ENCODE results near the gene EXOC7. TPM values are rescaled to one million over a fixed set of nuclear protein-coding genes. Genes with fewer than 3 reads are reported as not detected.
A peak's percentile ranks its signal among the peaks of the same experiment; 100 is the strongest.
"Not testable (repeated sequence)": the region's sequence is repeated elsewhere in the genome, so short reads cannot be mapped to it uniquely, and the experiment has no call there.

The EXOC7 gene
- polyA plus RNA-seq, 6 donors from 2014 or later: 40.8 to 64.9 (median 54.0) TPM

GRCh38 chr17:76054112-76054476 is 49.5 kb downstream of the EXOC7 start:
- no peak overlapping the region for H3K4me3 Mint-ChIP-seq
- peaks cover 20 to 31% of the 10 kb centered on the region in 2 donors for H3K36me3 Mint-ChIP-seq
- no peaks in the 10 kb centered on the region for H3K27me3 Mint-ChIP-seq
- ATAC-seq (ENCODE audit: low read depth in 2 of 2): no peak
- H3K4me1 Mint-ChIP-seq: peaks cover 5 to 6% (median 5%) of the 10 kb centered on the region in 3 donors
- H3K27ac Mint-ChIP-seq: no peak overlapping the region
- no peak for DNase-seq
- H3K9me3 Mint-ChIP-seq: no peaks in the 10 kb centered on the region

- H3K27ac Mint-ChIP-seq: peak overlapping the region in 1 of 6 donors; percentile 33
- no peak for ATAC-seq (ENCODE audit: low read depth in 2 of 2)
- peak overlapping the region in 1 of 8 donors; percentile 29 for H3K4me3 Mint-ChIP-seq
- no peaks in the 10 kb centered on the region for H3K27me3 Mint-ChIP-seq
- H3K9me3 Mint-ChIP-seq: no peaks in the 10 kb centered on the region
- DNase-seq: no peak
- H3K36me3 Mint-ChIP-seq: peaks cover 21 to 37% of the 10 kb centered on the region in 2 donors
- peaks cover 5 to 7% (median 5%) of the 10 kb centered on the region in 3 donors for H3K4me1 Mint-ChIP-seq
Observed at GRCh38 chr17:76053246-76054111, 50.1 kb downstream of the EXOC7 start.

DNA sequence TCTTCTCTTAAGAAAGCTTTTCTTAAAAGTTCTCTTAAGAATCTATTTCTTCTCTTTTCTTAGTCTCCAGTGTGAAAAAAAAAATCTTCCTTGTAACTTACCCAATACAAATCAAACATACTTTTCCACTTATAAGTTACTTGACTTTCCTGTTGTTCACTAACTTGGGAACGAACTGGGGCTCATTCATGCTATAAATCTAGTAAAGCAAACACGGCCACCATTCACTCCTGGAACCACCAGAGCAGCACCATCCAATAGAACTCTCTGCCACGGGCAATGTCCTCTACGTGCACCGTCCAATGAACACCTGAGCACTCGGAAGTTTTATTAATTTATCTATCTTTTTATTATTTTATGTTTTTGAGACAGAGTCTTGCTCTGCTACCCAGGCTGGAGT is 52.0 kb downstream of the EXOC7 start:
- Mint-ChIP-seq H3K4me1 (peaks cover 5 to 13% (median 9%) of the 10 kb centered on the region in 3 donors), H3K4me3 (no peak overlapping the region), H3K27ac (peak overlapping the region in 2 of 6 donors; percentile 31 to 44), H3K9me3 (no peaks in the 10 kb centered on the region), H3K27me3 (no peaks in the 10 kb centered on the region), H3K36me3 (peaks cover 22 to 40% of the 10 kb centered on the region in 2 donors)
- no peak for ATAC-seq (ENCODE audit: low read depth in 2 of 2)
- no peak for DNase-seq

DNA sequence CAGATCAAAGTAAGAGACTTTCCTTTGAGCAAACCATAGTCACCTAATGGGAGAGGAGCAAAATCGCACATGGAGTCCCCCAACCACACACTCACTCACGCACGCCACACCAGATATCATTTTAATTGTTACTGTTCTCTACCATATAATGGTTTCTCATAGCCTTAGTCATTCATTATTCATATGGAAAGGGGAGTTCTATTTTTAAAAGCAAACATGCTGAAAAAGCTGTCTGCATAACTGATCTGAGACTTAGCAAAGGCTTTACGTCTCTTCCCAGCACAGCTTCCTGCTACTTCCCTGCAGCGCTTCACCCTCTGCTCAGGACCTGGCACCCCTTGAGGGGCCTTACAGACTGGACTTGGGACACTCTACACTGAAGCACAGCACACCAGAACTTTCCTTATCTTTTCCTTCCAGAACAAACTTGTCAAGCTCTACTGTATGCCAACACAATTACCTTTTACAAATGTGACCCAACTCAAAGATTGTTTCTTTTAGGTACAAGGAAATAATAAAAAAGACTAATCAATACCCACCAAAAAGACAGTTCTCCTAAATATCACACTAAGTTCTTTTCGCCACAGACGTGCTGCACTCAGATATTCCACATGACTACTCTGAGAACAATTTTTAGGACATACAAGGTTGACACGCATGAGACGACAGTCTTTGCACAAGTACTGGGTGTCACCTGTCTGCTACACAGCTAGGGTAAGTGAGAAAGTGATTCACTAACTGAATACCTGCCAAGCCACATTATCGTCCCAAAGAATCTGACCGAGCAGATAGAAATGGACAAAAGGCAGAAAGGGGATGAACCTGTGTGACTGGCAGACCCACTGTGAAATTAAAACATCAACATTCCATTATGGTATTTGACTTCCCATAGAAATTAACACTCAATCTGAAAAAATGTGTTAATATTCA is 52.8 kb downstream of the EXOC7 start:
- H3K4me3 Mint-ChIP-seq: no peak overlapping the region
- no peaks in the 10 kb centered on the region for H3K27me3 Mint-ChIP-seq
- DNase-seq (no peak), ATAC-seq (ENCODE audit: low read depth in 2 of 2) (no peak)
- no peaks in the 10 kb centered on the region for H3K9me3 Mint-ChIP-seq
- H3K4me1 Mint-ChIP-seq: peaks cover 0 to 13% (median 9%) of the 10 kb centered on the region in 3 donors
- H3K27ac Mint-ChIP-seq: peak overlapping the region in 1 of 6 donors; percentile 53
- H3K36me3 Mint-ChIP-seq: peaks cover 22 to 33% of the 10 kb centered on the region in 2 donors

GRCh38 chr17:76049836-76050537 is 53.6 kb downstream of the EXOC7 start:
- H3K27me3 Mint-ChIP-seq: no peaks in the 10 kb centered on the region
- no peaks in the 10 kb centered on the region for H3K9me3 Mint-ChIP-seq
- peak overlapping the region in 1 of 6 donors; percentile 24 for H3K27ac Mint-ChIP-seq
- peaks cover 26 to 32% of the 10 kb centered on the region in 2 donors for H3K36me3 Mint-ChIP-seq
- peaks cover 0 to 13% (median 9%) of the 10 kb centered on the region in 3 donors for H3K4me1 Mint-ChIP-seq
- H3K4me3 Mint-ChIP-seq: no peak overlapping the region
- no peak for DNase-seq
- no peak for ATAC-seq (ENCODE audit: low read depth in 2 of 2)

GRCh38 chr17:76049239-76049638 is 54.3 kb downstream of the EXOC7 start:
- no peak for DNase-seq
- H3K4me3 Mint-ChIP-seq: no peak overlapping the region
- no peaks in the 10 kb centered on the region for H3K9me3 Mint-ChIP-seq
- H3K36me3 Mint-ChIP-seq: peaks cover 29 to 32% of the 10 kb centered on the region in 2 donors
- peaks cover 0 to 13% (median 9%) of the 10 kb centered on the region in 3 donors for H3K4me1 Mint-ChIP-seq
- H3K27ac Mint-ChIP-seq: peak overlapping the region in 1 of 6 donors; percentile 38
- H3K27me3 Mint-ChIP-seq: no peaks in the 10 kb centered on the region
- no peak for ATAC-seq (ENCODE audit: low read depth in 2 of 2)

DNA sequence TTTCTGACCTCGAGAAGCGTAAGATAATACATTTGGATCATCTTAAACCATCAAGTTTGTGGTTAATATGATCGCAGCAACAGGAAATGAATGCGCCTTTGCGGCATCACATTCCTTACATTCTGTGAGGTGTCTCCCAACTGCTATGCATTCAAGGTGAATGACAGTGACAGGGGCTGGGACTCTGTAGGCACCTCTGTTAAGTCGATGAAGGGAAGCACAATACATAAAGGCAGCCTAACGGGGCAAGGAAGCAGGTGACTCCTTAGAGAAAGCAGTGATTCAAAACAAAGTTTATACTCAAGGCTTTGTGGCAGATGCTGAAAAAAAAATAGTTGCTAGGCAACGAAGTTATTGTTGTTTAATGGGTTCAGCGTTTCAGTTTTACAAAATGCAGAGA is 54.9 kb downstream of the EXOC7 start:
- H3K27me3 Mint-ChIP-seq: no peaks in the 10 kb centered on the region
- H3K9me3 Mint-ChIP-seq: no peaks in the 10 kb centered on the region
- ATAC-seq (ENCODE audit: low read depth in 2 of 2): no peak
- peaks cover 0 to 13% (median 4%) of the 10 kb centered on the region in 3 donors for H3K4me1 Mint-ChIP-seq
- peaks cover 32 to 34% of the 10 kb centered on the region in 2 donors for H3K36me3 Mint-ChIP-seq
- H3K27ac Mint-ChIP-seq: peak overlapping the region in 1 of 6 donors; percentile 38
- DNase-seq: no peak
- no peak overlapping the region for H3K4me3 Mint-ChIP-seq

DNA sequence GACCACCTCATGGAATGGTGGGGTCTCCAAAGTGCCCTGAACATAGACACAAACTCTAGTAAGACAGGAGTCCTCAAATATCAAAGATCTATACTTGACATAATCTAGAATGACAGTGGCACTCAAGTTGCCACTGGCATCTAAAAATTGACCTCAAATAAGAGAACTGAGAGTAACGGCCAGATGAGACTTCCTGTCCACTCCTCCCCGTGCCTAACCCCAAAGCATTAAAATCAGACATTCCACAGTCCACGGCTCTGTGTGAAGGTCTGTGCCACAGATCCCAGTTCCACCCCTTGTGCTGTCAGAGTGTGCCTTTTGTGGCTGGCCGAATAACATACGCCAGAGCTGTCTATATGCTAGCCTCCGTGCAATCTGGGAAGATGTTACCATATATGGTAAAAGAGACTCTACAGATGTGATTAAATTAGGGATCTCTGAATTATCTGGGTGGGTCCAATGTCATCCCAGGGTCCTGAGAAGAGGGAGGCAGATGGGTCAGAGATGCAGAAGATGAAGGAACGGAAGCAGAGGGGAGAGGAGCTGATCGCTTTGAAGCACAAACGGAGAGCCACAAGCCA is 55.5 kb downstream of the EXOC7 start:
- peak overlapping the region in 3 of 6 donors; percentile 8 to 87 (median 16) for H3K27ac Mint-ChIP-seq
- no peaks in the 10 kb centered on the region for H3K27me3 Mint-ChIP-seq
- ATAC-seq (ENCODE audit: low read depth in 2 of 2) (no peak), DNase-seq (no peak)
- peaks cover 32 to 37% of the 10 kb centered on the region in 2 donors for H3K36me3 Mint-ChIP-seq
- H3K4me1 Mint-ChIP-seq: peaks cover 0 to 13% (median 4%) of the 10 kb centered on the region in 3 donors
- H3K9me3 Mint-ChIP-seq: no peaks in the 10 kb centered on the region
- no peak overlapping the region for H3K4me3 Mint-ChIP-seq

GRCh38 chr17:76046064-76046463 is 57.5 kb downstream of the EXOC7 start:
- Mint-ChIP-seq H3K36me3 (peaks cover 32 to 37% of the 10 kb centered on the region in 2 donors), H3K27ac (peak overlapping the region in 1 of 6 donors; percentile 27), H3K4me1 (peaks cover 0 to 13% (median 4%) of the 10 kb centered on the region in 3 donors), H3K4me3 (no peak overlapping the region), H3K9me3 (no peaks in the 10 kb centered on the region), H3K27me3 (no peaks in the 10 kb centered on the region)
- ATAC-seq (ENCODE audit: low read depth in 2 of 2) (no peak), DNase-seq (no peak)

DNA sequence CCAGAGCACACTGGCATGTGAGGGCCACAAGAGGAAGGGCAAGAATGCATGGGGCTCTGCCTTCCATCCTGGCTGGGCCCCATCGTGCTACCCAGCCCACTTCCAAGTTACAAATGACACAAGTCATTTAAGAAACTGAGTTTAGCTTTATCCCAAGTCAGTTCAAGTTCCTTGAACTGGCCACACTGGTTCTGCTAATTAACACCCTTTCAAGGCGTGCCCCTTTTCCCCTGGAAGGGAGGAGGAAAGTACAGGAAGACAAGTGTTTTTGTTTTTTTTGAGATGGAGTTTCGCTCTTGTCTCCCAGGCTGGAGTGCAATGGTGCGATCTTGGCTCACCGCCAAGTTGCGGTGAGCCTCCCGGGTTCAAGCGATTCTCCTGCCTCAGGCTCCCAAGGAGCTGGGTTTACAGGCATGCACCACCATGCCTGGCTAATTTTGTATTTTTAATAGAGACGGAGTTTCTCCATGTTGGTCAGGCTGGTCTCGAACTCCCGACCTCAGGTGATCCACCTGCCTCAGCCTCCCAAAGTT is 59.0 kb downstream of the EXOC7 start:
- H3K36me3 Mint-ChIP-seq: peaks cover 33% of the 10 kb centered on the region in 2 donors
- not testable (repeated sequence) for H3K27me3 Mint-ChIP-seq; H3K9me3 Mint-ChIP-seq; H3K4me3 Mint-ChIP-seq; ATAC-seq (ENCODE audit: low read depth in 2 of 2); DNase-seq; H3K4me1 Mint-ChIP-seq; H3K27ac Mint-ChIP-seq

DNA sequence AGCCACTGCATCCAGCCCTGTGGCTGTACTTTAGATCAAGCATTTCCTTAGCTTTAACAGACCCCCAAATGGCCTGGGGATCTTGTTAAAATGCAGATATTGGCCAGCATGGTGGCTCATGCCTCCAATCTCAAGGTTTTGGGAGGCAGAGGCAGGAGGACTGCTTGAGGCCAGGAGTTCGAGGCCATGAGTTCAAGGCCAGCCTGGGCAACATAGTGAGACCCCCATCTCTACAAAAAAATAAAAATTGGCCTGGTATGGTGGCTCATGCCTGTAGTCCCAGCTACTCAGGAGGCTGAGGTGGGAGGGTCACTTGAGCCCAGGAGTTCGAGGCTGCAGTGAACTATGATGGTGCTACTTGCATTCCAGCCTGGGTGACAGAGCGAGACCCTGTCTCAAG is 60.7 kb downstream of the EXOC7 start:
- H3K27me3 Mint-ChIP-seq; H3K4me1 Mint-ChIP-seq; H3K4me3 Mint-ChIP-seq; DNase-seq; ATAC-seq (ENCODE audit: low read depth in 2 of 2); H3K9me3 Mint-ChIP-seq: not testable (repeated sequence)
- H3K36me3 Mint-ChIP-seq: peaks cover 28 to 36% of the 10 kb centered on the region in 2 donors
- peak overlapping the region in 2 of 6 donors; percentile 14 to 27 for H3K27ac Mint-ChIP-seq

- ATAC-seq (ENCODE audit: low read depth in 2 of 2): no peak
- Mint-ChIP-seq H3K27ac (peak overlapping the region in 1 of 6 donors; percentile 10), H3K4me1 (no peaks in the 10 kb centered on the region), H3K36me3 (peaks cover 25 to 30% of the 10 kb centered on the region in 2 donors), H3K9me3 (no peaks in the 10 kb centered on the region), H3K27me3 (no peaks in the 10 kb centered on the region), H3K4me3 (no peak overlapping the region)
- no peak for DNase-seq
Observed at GRCh38 chr17:76040376-76040775, 63.2 kb downstream of the EXOC7 start.

All from naive B cell (primary cell).